ENCODE measurements around the gene RBMS1. TPM values are rescaled to one million over a fixed set of nuclear protein-coding genes. Genes with fewer than 3 reads are reported as not detected.

The RBMS1 gene
- polyA plus RNA-seq, 1 donor from 2014 or later, result 8.4 TPM

DNA sequence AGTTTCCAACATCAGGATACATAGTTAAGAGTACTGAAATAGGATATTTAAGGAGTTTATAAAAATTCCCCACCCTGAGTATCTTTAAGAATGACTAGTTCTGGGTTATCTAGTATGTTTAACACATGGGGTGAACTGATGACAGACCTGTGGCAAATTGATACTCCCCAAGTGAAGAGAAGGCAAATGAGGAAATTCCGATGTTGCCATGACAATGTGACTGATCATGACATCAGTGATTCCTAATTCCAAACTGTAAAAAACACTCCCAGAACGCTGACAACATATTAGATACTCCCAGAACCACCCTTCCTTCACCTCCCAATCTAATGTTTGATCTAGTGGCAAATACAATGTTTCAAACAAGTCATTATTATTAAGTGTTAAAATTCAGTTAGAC is 77.6 kb downstream of the RBMS1 start:
- Histone ChIP-seq H3K27me3 (ENCODE audit: insufficient read depth, low read depth, low read length) (peaks cover 76% of the 10 kb centered on the region), H3K9ac (ENCODE audit: low read length) (no peak overlapping the region), H3K9me2 (ENCODE audit: insufficient read depth, low read length) (no peaks in the 10 kb centered on the region), H4K20me1 (ENCODE audit: insufficient read depth) (no peaks in the 10 kb centered on the region), H3F3A (ENCODE audit: insufficient read depth, low read length, poor library complexity, severe bottlenecking) (no peaks in the 10 kb centered on the region), H3K27ac (ENCODE audit: low read length) (no peak overlapping the region), H3K79me2 (replicated peaks; ENCODE audit: insufficient read depth, low read length) (no peaks in the 10 kb centered on the region), H3K4me3 (ENCODE audit: low read length) (no peak overlapping the region), H3K4me2 (ENCODE audit: low read length) (no peak overlapping the region), H2AFZ (ENCODE audit: low read depth, low read length) (no peak overlapping the region), H3K9me3 (ENCODE audit: low read length) (no peaks in the 10 kb centered on the region), H3K36me3 (ENCODE audit: insufficient read depth, low read length) (no peaks in the 10 kb centered on the region)
- TF ChIP-seq TAF1 (IDR thresholded peaks at IDR 0.05; ENCODE audit: low read depth), result no peak
- TF ChIP-seq, protein P1, sequence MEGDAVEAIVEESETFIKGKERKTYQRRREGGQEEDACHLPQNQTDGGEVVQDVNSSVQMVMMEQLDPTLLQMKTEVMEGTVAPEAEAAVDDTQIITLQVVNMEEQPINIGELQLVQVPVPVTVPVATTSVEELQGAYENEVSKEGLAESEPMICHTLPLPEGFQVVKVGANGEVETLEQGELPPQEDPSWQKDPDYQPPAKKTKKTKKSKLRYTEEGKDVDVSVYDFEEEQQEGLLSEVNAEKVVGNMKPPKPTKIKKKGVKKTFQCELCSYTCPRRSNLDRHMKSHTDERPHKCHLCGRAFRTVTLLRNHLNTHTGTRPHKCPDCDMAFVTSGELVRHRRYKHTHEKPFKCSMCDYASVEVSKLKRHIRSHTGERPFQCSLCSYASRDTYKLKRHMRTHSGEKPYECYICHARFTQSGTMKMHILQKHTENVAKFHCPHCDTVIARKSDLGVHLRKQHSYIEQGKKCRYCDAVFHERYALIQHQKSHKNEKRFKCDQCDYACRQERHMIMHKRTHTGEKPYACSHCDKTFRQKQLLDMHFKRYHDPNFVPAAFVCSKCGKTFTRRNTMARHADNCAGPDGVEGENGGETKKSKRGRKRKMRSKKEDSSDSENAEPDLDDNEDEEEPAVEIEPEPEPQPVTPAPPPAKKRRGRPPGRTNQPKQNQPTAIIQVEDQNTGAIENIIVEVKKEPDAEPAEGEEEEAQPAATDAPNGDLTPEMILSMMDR (IDR thresholded peaks at IDR 0.05; ENCODE audit: poor library complexity, severe bottlenecking), result no peak
- TF ChIP-seq RAD21 (conservative IDR thresholded peaks at IDR 0.05), result no peak
- no peak for TF ChIP-seq EZH2 (IDR thresholded peaks at IDR 0.05; ENCODE audit: borderline replicate concordance, insufficient read depth, low read length, poor library complexity, severe bottlenecking)
- TF ChIP-seq, protein P2, sequence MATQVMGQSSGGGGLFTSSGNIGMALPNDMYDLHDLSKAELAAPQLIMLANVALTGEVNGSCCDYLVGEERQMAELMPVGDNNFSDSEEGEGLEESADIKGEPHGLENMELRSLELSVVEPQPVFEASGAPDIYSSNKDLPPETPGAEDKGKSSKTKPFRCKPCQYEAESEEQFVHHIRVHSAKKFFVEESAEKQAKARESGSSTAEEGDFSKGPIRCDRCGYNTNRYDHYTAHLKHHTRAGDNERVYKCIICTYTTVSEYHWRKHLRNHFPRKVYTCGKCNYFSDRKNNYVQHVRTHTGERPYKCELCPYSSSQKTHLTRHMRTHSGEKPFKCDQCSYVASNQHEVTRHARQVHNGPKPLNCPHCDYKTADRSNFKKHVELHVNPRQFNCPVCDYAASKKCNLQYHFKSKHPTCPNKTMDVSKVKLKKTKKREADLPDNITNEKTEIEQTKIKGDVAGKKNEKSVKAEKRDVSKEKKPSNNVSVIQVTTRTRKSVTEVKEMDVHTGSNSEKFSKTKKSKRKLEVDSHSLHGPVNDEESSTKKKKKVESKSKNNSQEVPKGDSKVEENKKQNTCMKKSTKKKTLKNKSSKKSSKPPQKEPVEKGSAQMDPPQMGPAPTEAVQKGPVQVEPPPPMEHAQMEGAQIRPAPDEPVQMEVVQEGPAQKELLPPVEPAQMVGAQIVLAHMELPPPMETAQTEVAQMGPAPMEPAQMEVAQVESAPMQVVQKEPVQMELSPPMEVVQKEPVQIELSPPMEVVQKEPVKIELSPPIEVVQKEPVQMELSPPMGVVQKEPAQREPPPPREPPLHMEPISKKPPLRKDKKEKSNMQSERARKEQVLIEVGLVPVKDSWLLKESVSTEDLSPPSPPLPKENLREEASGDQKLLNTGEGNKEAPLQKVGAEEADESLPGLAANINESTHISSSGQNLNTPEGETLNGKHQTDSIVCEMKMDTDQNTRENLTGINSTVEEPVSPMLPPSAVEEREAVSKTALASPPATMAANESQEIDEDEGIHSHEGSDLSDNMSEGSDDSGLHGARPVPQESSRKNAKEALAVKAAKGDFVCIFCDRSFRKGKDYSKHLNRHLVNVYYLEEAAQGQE (IDR thresholded peaks at IDR 0.05; ENCODE audit: borderline replicate concordance), result no peak
- no peak for TF ChIP-seq SMC3 (conservative IDR thresholded peaks at IDR 0.05; ENCODE audit: poor library complexity)
- no peak for TF ChIP-seq POLR2AphosphoS5 (IDR thresholded peaks at IDR 0.05)
- TF ChIP-seq EP300 (conservative IDR thresholded peaks at IDR 0.05; ENCODE audit: poor library complexity, severe bottlenecking), result no peak

DNA sequence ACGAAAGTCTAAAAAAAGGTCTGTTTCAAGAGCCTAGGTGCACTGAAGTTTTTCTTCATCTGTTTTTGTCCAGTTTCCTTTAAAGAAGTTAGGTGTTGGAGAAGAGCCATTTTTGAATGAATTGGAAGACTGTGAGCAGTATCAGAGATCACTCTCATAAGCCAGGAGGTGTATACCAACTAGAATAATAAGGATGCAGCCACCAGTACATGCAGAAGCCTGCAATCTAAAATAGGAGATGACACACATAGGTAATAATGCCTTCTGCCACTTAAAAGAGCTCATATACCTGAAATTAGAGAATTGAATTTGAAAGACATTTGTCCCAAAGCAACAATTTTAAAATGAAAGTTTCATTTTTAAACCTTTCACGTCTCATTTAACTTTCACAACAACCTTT is 81.7 kb downstream of the RBMS1 start:
- no peak overlapping the region for H3K9ac ChIP-seq (ENCODE audit: low read length)
- TF ChIP-seq, protein P1 (IDR thresholded peaks at IDR 0.05; ENCODE audit: poor library complexity, severe bottlenecking), result no peak
- TF ChIP-seq EZH2 (IDR thresholded peaks at IDR 0.05; ENCODE audit: borderline replicate concordance, insufficient read depth, low read length, poor library complexity, severe bottlenecking) (no peak), TAF1 (IDR thresholded peaks at IDR 0.05; ENCODE audit: low read depth) (no peak), SMC3 (conservative IDR thresholded peaks at IDR 0.05; ENCODE audit: poor library complexity) (no peak), EP300 (conservative IDR thresholded peaks at IDR 0.05; ENCODE audit: poor library complexity, severe bottlenecking) (no peak), MXI1 (conservative IDR thresholded peaks at IDR 0.05; ENCODE audit: poor library complexity, severe bottlenecking) (no peak), POLR2AphosphoS5 (IDR thresholded peaks at IDR 0.05) (no peak), RAD21 (conservative IDR thresholded peaks at IDR 0.05) (no peak)
- TF ChIP-seq, protein P2 (IDR thresholded peaks at IDR 0.05; ENCODE audit: borderline replicate concordance), result no peak
- H3K4me3 ChIP-seq (ENCODE audit: low read length), result no peak overlapping the region
- H3K27me3 ChIP-seq (ENCODE audit: insufficient read depth, low read depth, low read length), result peaks cover 86% of the 10 kb centered on the region
- no peaks in the 10 kb centered on the region for H3F3A ChIP-seq (ENCODE audit: insufficient read depth, low read length, poor library complexity, severe bottlenecking)
- H3K9me2 ChIP-seq (ENCODE audit: insufficient read depth, low read length), result no peaks in the 10 kb centered on the region
- H3K79me2 ChIP-seq (replicated peaks; ENCODE audit: insufficient read depth, low read length), result no peaks in the 10 kb centered on the region
- no peaks in the 10 kb centered on the region for H3K36me3 ChIP-seq (ENCODE audit: insufficient read depth, low read length)
- H3K9me3 ChIP-seq (ENCODE audit: low read length), result no peaks in the 10 kb centered on the region
- H2AFZ ChIP-seq (ENCODE audit: low read depth, low read length), result no peak overlapping the region
- no peak overlapping the region for H3K27ac ChIP-seq (ENCODE audit: low read length)
- no peaks in the 10 kb centered on the region for H4K20me1 ChIP-seq (ENCODE audit: insufficient read depth)
- H3K4me2 ChIP-seq (ENCODE audit: low read length), result no peak overlapping the region

Measured in neural cell (in vitro differentiated cells).